ENCODE measurements around the gene SAP30L.

The SAP30L gene

GRCh38 chr5:154509784-154510555, 64.2 kb downstream of the SAP30L start:
- no peak for DNase-seq (ENCODE audit: low read depth)
